Activated CD8-positive, alpha-beta T cell treated with anti-CD3 and anti-CD28 coated beads for 36 hours (primary cell): ENCODE results near the gene GPX8. TPM values are rescaled to one million over a fixed set of nuclear protein-coding genes. Genes with fewer than 3 reads are reported as not detected.
A peak's percentile ranks its signal among the peaks of the same experiment; 100 is the strongest.

Source experiments
- ATAC-seq: fragments of 200-7000 bp; cut with Tn5 transposase; one replicate; pipeline ENCODE4 v1.10.0; 2021; ENCODE audit warnings: mild to moderate bottlenecking, moderate library complexity
- CTCF ChIA-PET: fragments of 350-600 bp; sonication (Branson Sonifier 250); formaldehyde crosslinking; loops from one replicate; lab custom pipeline; 2021; ENCODE audit warnings: antibody characterized with exemption; lab: Charles Lee
- POLR2A ChIA-PET: fragments of 350-600 bp; sonication (Branson Sonifier 250); formaldehyde crosslinking; loops from one replicate; lab custom pipeline; 2021; ENCODE audit warnings: antibody characterized with exemption; lab: Charles Lee
- DNase-seq: peaks from one replicate; pipeline ENCODE4 v3.0.0-alpha.2; 2020
- H3K27ac Mint-ChIP-seq: one replicate; pipeline ENCODE4 v1.8.0; 2021; ENCODE audit warnings: mild to moderate bottlenecking, mixed read lengths
- H3K27me3 Mint-ChIP-seq: one replicate; pipeline ENCODE4 v1.8.0; 2021; ENCODE audit warnings: mixed read lengths
- H3K36me3 Mint-ChIP-seq: one replicate; pipeline ENCODE4 v1.8.0; 2021; ENCODE audit warnings: low read depth, mixed read lengths
- H3K4me1 Mint-ChIP-seq: one replicate; pipeline ENCODE4 v1.8.0; 2021; ENCODE audit warnings: low read depth, mixed read lengths
- H3K4me3 Mint-ChIP-seq: one replicate; pipeline ENCODE4 v1.8.0; 2021; ENCODE audit warnings: mild to moderate bottlenecking, moderate library complexity, mixed read lengths
- H3K9me3 Mint-ChIP-seq: one replicate; pipeline ENCODE4 v1.8.0; 2021; ENCODE audit warnings: mixed read lengths
- intact Hi-C: fragments of 100-400 bp; cut with micrococcal nuclease; formaldehyde crosslinking; loops from one replicate; pipeline ENCODE4 v1.10.0; 2022
- microRNA-seq: library from miRNA; unstranded; fragments of <30 nt; microRNA quantifications from one replicate; pipeline ENCODE4 v1.2.0, GENCODE V29; 2022; ENCODE audit warnings: borderline microRNAs expressed, borderline replicate concordance
- total RNA-seq, 2 experiments: library from RNA; stranded (reverse); gene quantifications; one replicate each; pipeline ENCODE4 v1.2.3, GENCODE V29; 2021
- TF ChIP-seq, protein P1 (sequence below): fragments of 200-600 bp; IDR thresholded peaks from one replicate; pipeline ENCODE4 v1.8.0; 2022; ENCODE audit warnings: antibody characterized with exemption, mild to moderate bottlenecking

GPX8 gene
- total RNA-seq, 2 experiments from 2014 or later: not detected

DNA sequence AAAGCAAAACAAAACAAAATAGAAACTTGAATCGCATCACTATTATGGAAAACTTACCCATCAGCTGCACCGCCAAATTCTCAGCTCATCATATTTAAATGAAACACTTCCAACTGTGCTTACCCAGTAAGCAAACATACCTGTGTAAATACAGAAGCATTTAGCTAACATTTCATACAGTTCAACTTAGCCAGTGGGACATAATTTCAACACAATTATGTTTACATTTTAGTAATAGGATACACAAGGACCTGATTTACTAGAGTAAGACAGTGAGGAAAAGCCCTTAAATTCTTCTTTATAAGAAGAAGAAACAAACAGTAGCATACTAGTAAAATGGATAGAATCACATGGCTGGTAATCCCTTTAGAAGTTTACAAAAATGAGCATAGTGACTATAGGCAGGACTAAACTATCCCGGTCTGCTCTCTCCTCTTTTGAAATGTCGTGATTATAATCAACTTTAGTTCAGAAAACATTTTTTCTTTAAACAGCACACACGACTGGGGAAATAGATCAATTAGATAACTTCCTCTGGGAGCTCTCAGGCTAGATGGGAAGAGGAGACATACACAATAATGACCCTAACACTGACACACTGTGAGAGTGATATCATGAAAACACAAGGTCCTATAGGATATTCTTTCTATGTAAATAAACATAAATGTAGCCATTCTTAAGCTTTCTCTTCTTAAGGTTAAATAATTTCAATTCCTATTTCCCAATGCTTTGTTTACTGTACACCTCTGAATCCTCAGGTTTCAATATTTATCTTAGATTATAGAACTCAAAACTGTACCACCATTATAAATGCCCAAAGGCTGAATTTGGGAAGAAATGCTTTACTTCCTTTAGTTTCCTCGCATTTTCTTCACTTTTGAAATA is 28.9 kb downstream of the GPX8 start:
- no peaks in the 10 kb centered on the region for H3K4me1 Mint-ChIP-seq
- H3K27me3 Mint-ChIP-seq: peaks cover 47% of the 10 kb centered on the region
- TF ChIP-seq, protein P1, sequence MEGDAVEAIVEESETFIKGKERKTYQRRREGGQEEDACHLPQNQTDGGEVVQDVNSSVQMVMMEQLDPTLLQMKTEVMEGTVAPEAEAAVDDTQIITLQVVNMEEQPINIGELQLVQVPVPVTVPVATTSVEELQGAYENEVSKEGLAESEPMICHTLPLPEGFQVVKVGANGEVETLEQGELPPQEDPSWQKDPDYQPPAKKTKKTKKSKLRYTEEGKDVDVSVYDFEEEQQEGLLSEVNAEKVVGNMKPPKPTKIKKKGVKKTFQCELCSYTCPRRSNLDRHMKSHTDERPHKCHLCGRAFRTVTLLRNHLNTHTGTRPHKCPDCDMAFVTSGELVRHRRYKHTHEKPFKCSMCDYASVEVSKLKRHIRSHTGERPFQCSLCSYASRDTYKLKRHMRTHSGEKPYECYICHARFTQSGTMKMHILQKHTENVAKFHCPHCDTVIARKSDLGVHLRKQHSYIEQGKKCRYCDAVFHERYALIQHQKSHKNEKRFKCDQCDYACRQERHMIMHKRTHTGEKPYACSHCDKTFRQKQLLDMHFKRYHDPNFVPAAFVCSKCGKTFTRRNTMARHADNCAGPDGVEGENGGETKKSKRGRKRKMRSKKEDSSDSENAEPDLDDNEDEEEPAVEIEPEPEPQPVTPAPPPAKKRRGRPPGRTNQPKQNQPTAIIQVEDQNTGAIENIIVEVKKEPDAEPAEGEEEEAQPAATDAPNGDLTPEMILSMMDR: no peak
- intact Hi-C loops: no loop called here
- no peaks in the 10 kb centered on the region for H3K36me3 Mint-ChIP-seq
- CTCF ChIA-PET: interaction anchor here (1.0 to 2.8 kb wide), 3 partner anchors 13 to 283 kb away, joined by 3 to 8 read pairs (median 5); no protein-coding TSS in a partner anchor
- no peak overlapping the region for H3K27ac Mint-ChIP-seq
- no peak overlapping the region for H3K4me3 Mint-ChIP-seq
- ATAC-seq (no peak), DNase-seq (no peak)
- no peaks in the 10 kb centered on the region for H3K9me3 Mint-ChIP-seq
- POLR2A ChIA-PET: no interaction called here

DNA sequence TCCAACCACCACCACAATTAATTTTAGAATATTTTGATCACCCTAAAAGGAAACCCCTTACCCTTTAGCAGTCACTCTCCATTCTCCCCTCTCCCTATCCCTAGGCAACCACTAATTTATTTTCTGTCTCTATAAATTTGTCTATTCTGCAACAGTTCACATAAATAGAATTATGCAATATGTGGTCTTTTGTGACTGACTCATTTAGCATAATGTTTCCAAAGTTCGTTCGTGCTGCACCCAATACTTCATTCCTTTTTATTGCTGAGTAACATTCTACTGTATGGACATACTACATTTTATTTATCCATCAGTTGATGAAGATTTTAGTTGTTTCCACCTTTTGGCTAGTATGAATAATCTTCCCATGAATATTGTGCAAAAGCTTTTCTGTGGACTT is 31.2 kb downstream of the GPX8 start:
- CTCF ChIA-PET: interaction anchor here (2.8 kb wide), 1 partner anchor 15 kb away, joined by 8 read pairs; no protein-coding TSS in a partner anchor
- intact Hi-C loops: no loop called here
- no peaks in the 10 kb centered on the region for H3K4me1 Mint-ChIP-seq
- TF ChIP-seq, protein P1: no peak
- peaks cover 41% of the 10 kb centered on the region for H3K27me3 Mint-ChIP-seq
- no peaks in the 10 kb centered on the region for H3K36me3 Mint-ChIP-seq
- no peak for DNase-seq
- H3K4me3 Mint-ChIP-seq: no peak overlapping the region
- no peak overlapping the region for H3K27ac Mint-ChIP-seq
- no peak for ATAC-seq
- POLR2A ChIA-PET: no interaction called here
- no peaks in the 10 kb centered on the region for H3K9me3 Mint-ChIP-seq

DNA sequence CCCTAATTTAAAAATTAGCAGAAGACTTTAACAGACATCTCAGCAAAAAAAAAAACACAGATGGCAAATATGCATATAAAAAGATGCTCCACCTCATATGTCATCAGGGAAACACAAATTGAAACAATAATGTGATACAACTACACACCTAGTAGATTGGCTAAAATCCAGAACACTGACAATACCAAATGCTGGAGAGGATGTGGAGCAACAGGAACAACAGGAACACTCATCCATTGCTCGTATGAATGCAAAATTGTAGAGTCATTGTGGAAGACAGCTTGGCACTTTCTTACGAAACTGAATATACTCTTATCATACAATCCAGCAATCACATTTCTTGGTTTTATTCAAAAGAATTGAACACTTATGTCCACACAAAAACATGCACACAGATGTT is 45.0 kb downstream of the GPX8 start:
- POLR2A ChIA-PET: no interaction called here
- CTCF ChIA-PET: no interaction called here
- no peaks in the 10 kb centered on the region for H3K36me3 Mint-ChIP-seq
- ATAC-seq (no peak), DNase-seq (no peak)
- intact Hi-C loops: no loop called here
- peaks cover 25% of the 10 kb centered on the region for H3K27me3 Mint-ChIP-seq
- no peak overlapping the region for H3K4me3 Mint-ChIP-seq
- TF ChIP-seq, protein P1: no peak
- no peak overlapping the region for H3K27ac Mint-ChIP-seq
- H3K9me3 Mint-ChIP-seq: no peaks in the 10 kb centered on the region
- H3K4me1 Mint-ChIP-seq: peaks cover 2% of the 10 kb centered on the region

DNA sequence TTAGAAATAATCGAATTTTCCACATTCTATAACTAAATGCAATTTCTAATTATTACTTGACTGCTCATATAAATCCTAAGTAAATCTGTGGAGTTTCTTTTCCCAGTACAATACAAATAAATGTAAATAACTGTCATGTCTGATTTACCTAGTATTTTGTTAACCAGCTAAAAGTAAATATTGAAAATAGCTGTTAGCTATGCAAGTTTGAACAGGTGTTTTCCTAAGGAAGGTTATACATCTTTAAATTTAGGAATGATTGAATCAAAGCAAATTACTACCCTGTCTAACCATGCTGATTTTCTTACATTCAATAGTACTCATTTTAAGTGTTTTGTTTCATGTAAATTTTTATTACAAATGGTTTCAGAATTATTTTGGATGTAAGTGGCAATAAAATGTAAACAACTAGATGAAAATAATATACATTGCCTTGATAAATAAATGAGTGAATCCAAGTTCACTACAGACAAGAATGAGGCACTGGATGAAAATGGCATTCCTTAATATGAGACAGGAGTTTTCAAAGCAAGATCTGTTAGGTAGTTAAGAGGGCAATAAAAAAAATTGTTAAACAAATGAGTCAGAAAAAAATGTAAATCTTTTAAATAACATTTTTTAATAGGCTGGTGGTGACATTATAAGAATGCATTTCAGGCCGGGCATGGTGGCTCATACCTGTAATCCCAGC is 51.4 kb downstream of the GPX8 start:
- H3K27ac Mint-ChIP-seq: no peak overlapping the region
- no peaks in the 10 kb centered on the region for H3K36me3 Mint-ChIP-seq
- H3K9me3 Mint-ChIP-seq: no peaks in the 10 kb centered on the region
- H3K27me3 Mint-ChIP-seq: peaks cover 11% of the 10 kb centered on the region
- intact Hi-C loops: no loop called here
- ATAC-seq (no peak), DNase-seq (no peak)
- peaks cover 2% of the 10 kb centered on the region for H3K4me1 Mint-ChIP-seq
- TF ChIP-seq, protein P1: no peak
- H3K4me3 Mint-ChIP-seq: no peak overlapping the region
- ChIA-PET POLR2A (interaction anchor here (1.2 kb wide), 1 partner anchor 15 kb away, joined by 3 read pairs; no protein-coding TSS in a partner anchor), CTCF (no interaction called here)

Small RNA genes lying within 50 kb of the gene (microRNA-seq; reads per million reads assigned to microRNA genes)
- gene MIR449A: 21.5 reads per million, percentile 46 among the genes with 10 or more reads in this experiment
- gene MIR449B: not detected
- gene MIR449C: 3.6 reads per million, percentile 10 among the genes with 10 or more reads in this experiment

Other genes with a start within 250 kb of the GPX8 start
- gene ESM1, start 174.6 kb upstream of the GPX8 start, total RNA-seq: under 1 TPM; 0.20 to 0.47 TPM
- gene GZMK, start 135.9 kb upstream of the GPX8 start, total RNA-seq: 1 to 10 TPM; 5.2 to 6.2 TPM
- 10 to 100 TPM; 17.8 to 18.2 TPM for gene GZMA, start 57.5 kb upstream of the GPX8 start, total RNA-seq
- gene CDC20B, start 13.0 kb downstream of the GPX8 start, total RNA-seq: not detected
- gene MCIDAS, start 67.1 kb downstream of the GPX8 start, total RNA-seq: under 1 TPM in 1 of 2 experiments, not detected in 1; 0.18 TPM
- gene CCNO, start 73.4 kb downstream of the GPX8 start, total RNA-seq: not detected
- gene DHX29, start 147.5 kb downstream of the GPX8 start, total RNA-seq: 10 to 100 TPM; 11.6 to 13.7 TPM
- 10 to 100 TPM; 88.9 to 93.4 TPM for gene MTREX, start 147.8 kb downstream of the GPX8 start, total RNA-seq